Left renal pelvis (tissue), 4 donors: ENCODE results near the gene NELL1. TPM values are rescaled to one million over a fixed set of nuclear protein-coding genes. Genes with fewer than 3 reads are reported as not detected.
"Not testable (repeated sequence)": the region's sequence is repeated elsewhere in the genome, so short reads cannot be mapped to it uniquely, and the experiment has no call there.

Experiments
- DNase-seq, 4 donors: peaks; one replicate each; pipeline ENCODE4 v3.0.0-alpha.2; 2013; ENCODE audit warnings: low read depth in 4 of 4, low spot score in 3 of 4
- polyA plus RNA-seq, 4 donors: library from polyadenylated mRNA; unstranded; fragments of 120-200 nt; gene quantifications; one replicate each; pipeline ENCODE4 v1.2.1, GENCODE V29; 2013; ENCODE audit not compliant: insufficient read length in 4 of 4

NELL1 gene
- polyA plus RNA-seq, 4 donors = 0.98 to 3.6 (median 2.6) TPM

GRCh38 chr11:21174781-21175180 lies 505.4 kb downstream of the NELL1 start:
- DNase-seq = no peak

- no peak for DNase-seq
Measured at GRCh38 chr11:21177379-21177778, 508.0 kb downstream of the NELL1 start.

- DNase-seq = no peak
Measured at GRCh38 chr11:21179770-21180169, 510.4 kb downstream of the NELL1 start.

GRCh38 chr11:21180182-21180581 lies 510.8 kb downstream of the NELL1 start:
- no peak for DNase-seq

GRCh38 chr11:21185959-21186358 lies 516.6 kb downstream of the NELL1 start:
- DNase-seq = no peak

GRCh38 chr11:21190181-21190580 lies 520.8 kb downstream of the NELL1 start:
- DNase-seq = no peak

- DNase-seq = no peak
Measured at GRCh38 chr11:21195995-21196394, 526.6 kb downstream of the NELL1 start.

GRCh38 chr11:21198498-21198897 lies 529.1 kb downstream of the NELL1 start:
- no peak for DNase-seq

GRCh38 chr11:21205205-21205604 lies 535.8 kb downstream of the NELL1 start:
- DNase-seq = no peak

- no peak for DNase-seq
Measured at GRCh38 chr11:21225860-21226259, 556.5 kb downstream of the NELL1 start.

GRCh38 chr11:21229224-21229623 lies 559.8 kb downstream of the NELL1 start:
- DNase-seq = no peak

- DNase-seq = no peak
Measured at GRCh38 chr11:21250196-21250595, 580.8 kb downstream of the NELL1 start.

GRCh38 chr11:21254055-21254454 lies 584.7 kb downstream of the NELL1 start:
- no peak for DNase-seq

GRCh38 chr11:21254790-21255189 lies 585.4 kb downstream of the NELL1 start:
- DNase-seq = no peak

GRCh38 chr11:21257461-21257860 lies 588.1 kb downstream of the NELL1 start:
- no peak for DNase-seq

GRCh38 chr11:21258414-21258813 lies 589.0 kb downstream of the NELL1 start:
- DNase-seq = no peak

GRCh38 chr11:21260101-21260500 lies 590.7 kb downstream of the NELL1 start:
- no peak for DNase-seq

GRCh38 chr11:21262992-21263391 lies 593.6 kb downstream of the NELL1 start:
- DNase-seq = no peak

- no peak for DNase-seq
Measured at GRCh38 chr11:21264125-21264524, 594.7 kb downstream of the NELL1 start.

- no peak for DNase-seq
Measured at GRCh38 chr11:21268036-21268435, 598.6 kb downstream of the NELL1 start.

- DNase-seq = not testable (repeated sequence)
Measured at GRCh38 chr11:21272139-21272538, 602.8 kb downstream of the NELL1 start.

GRCh38 chr11:21278840-21279239 lies 609.5 kb downstream of the NELL1 start:
- DNase-seq = no peak

GRCh38 chr11:21285104-21285503 lies 615.7 kb downstream of the NELL1 start:
- no peak for DNase-seq

- DNase-seq = no peak
Measured at GRCh38 chr11:21289686-21290085, 620.3 kb downstream of the NELL1 start.
